H1 (cell line): ENCODE measurements around the gene ALDH3A1. TPM values are rescaled to one million over a fixed set of nuclear protein-coding genes. Genes with fewer than 3 reads are reported as not detected.

Source experiments
- CTCF ChIA-PET: fragments of 300-600 bp; sonication (Branson Sonifier 250); formaldehyde crosslinking; loops from one replicate; lab custom pipeline; 2021; ENCODE audit not compliant: partially characterized antibody; lab: Charles Lee
- POLR2A ChIA-PET: fragments of 300-600 bp; sonication (Branson Sonifier 250); formaldehyde crosslinking; loops from one replicate; lab custom pipeline; 2021; ENCODE audit warnings: inconsistent platforms; ENCODE audit not compliant: partially characterized antibody; lab: Charles Lee
- DNase-seq, 2 experiments: peaks; one replicate each; pipeline versions ENCODE4 v3.0.0 to v3.0.0-alpha.2; 2010 to 2022; ENCODE audit warnings: low spot score in 2 of 2, low read depth in 1 of 2, mixed read lengths in 1 of 2
- FAIRE-seq: peaks from 2 replicates; lab custom pipeline; 2011; peaks lifted over from hg19 to GRCh38; lab: Jason Lieb, UNC
- H2AFZ ChIP-seq: 2 replicates; pipeline ENCODE4 v1.8.1; 2012; ENCODE audit warnings: low read length, inconsistent platforms
- H2AK5ac ChIP-seq: 2 replicates; pipeline ENCODE4 v1.6.1; 2013; ENCODE audit warnings: low read depth, low read length
- H2BK120ac ChIP-seq: replicated peaks from 2 replicates; pipeline ENCODE3; 2013; ENCODE audit warnings: low read depth, low read length, inconsistent platforms
- H2BK12ac ChIP-seq: 2 replicates; pipeline ENCODE4 v1.6.1; 2013; ENCODE audit warnings: low read depth, low read length
- H2BK15ac ChIP-seq: 2 replicates; pipeline ENCODE4 v1.6.1; 2013; ENCODE audit warnings: low read length
- H2BK20ac ChIP-seq: 2 replicates; pipeline ENCODE4 v1.6.1; 2013; ENCODE audit warnings: low read length
- H2BK5ac ChIP-seq: 2 replicates; pipeline ENCODE4 v1.6.1; 2013; ENCODE audit warnings: low read depth, low read length
- H3K14ac ChIP-seq: 2 replicates; pipeline ENCODE4 v1.6.1; 2013; ENCODE audit warnings: inconsistent platforms; ENCODE audit not compliant: insufficient read length
- H3K18ac ChIP-seq: 2 replicates; pipeline ENCODE4 v1.6.1; 2013; ENCODE audit warnings: low read length; ENCODE audit errors: extremely low read depth
- H3K23ac ChIP-seq: 2 replicates; pipeline ENCODE4 v1.6.1; 2013; ENCODE audit warnings: inconsistent platforms; ENCODE audit not compliant: insufficient read length
- H3K23me2 ChIP-seq: 2 replicates; pipeline ENCODE4 v1.6.1; 2013; ENCODE audit warnings: low read depth, low read length
- H3K27ac ChIP-seq: 2 replicates; pipeline ENCODE4 v1.6.1; 2011; ENCODE audit warnings: low read depth, low read length, inconsistent platforms
- H3K27me3 ChIP-seq, 4 experiments: replicated peaks in 1 of 4; 1 replicate in 1 of 4; 2 replicates in 3 of 4; pipeline versions ENCODE4 v1.6.1 to v1.8.1; 2011 to 2013; ENCODE audit warnings: low read length in 3 of 4, mild to moderate bottlenecking in 3 of 4, inconsistent platforms in 2 of 4, mixed read lengths in 2 of 4, moderate library complexity in 1 of 4; ENCODE audit not compliant: control insufficient read depth in 3 of 4, insufficient read depth in 3 of 4; ENCODE audit errors: extremely low read depth in 1 of 4
- H3K36me3 ChIP-seq, 4 experiments: 2 replicates each; pipeline versions ENCODE4 v1.6.1 to v1.8.1; 2011 to 2013; ENCODE audit warnings: mild to moderate bottlenecking in 4 of 4, low read length in 3 of 4, moderate library complexity in 2 of 4, control low read depth in 1 of 4, inconsistent platforms in 1 of 4; ENCODE audit not compliant: insufficient read depth in 4 of 4, control insufficient read depth in 2 of 4
- H3K4ac ChIP-seq: replicated peaks from 2 replicates; pipeline ENCODE3; 2013; ENCODE audit warnings: low read length, low read depth, mixed read lengths, inconsistent platforms; ENCODE audit not compliant: insufficient read length
- H3K4me1 ChIP-seq, 4 experiments: replicated peaks in 1 of 4; 1 replicate in 1 of 4; 2 replicates in 3 of 4; pipeline versions ENCODE4 v1.6.1 to v1.8.1; 2011 to 2013; ENCODE audit warnings: low read length in 3 of 4, inconsistent platforms in 2 of 4, mixed read lengths in 1 of 4; ENCODE audit not compliant: insufficient read depth in 4 of 4, control insufficient read depth in 3 of 4
- H3K4me2 ChIP-seq, 2 experiments: 2 replicates each; pipeline versions ENCODE4 v1.6.1 to v1.8.1; 2011 to 2013; ENCODE audit warnings: low read depth in 2 of 2, low read length in 2 of 2, control low read depth in 1 of 2, inconsistent platforms in 1 of 2, mild to moderate bottlenecking in 1 of 2; ENCODE audit not compliant: insufficient read depth in 1 of 2
- H3K4me3 ChIP-seq, 4 experiments: fragments of 200-600, 300-600 bp in 1 of 4; sonication (generic), shearing (Covaris generic), sonication (Bioruptor Twin) in 1 of 4; 2 replicates each; pipeline versions ENCODE4 v1.5.1 to v1.8.1; 2011 to 2016; ENCODE audit warnings: low read length in 4 of 4, low read depth in 3 of 4, control low read depth in 2 of 4, inconsistent platforms in 2 of 4, mild to moderate bottlenecking in 2 of 4, mixed read lengths in 1 of 4, moderate library complexity in 1 of 4; ENCODE audit not compliant: insufficient read depth in 2 of 4; ENCODE audit errors: extremely low read depth in 1 of 4
- H3K56ac ChIP-seq: replicated peaks from 2 replicates; pipeline ENCODE3; 2013; ENCODE audit warnings: low read depth, mild to moderate bottlenecking, mixed read lengths, low read length, inconsistent platforms; ENCODE audit not compliant: insufficient read length
- H3K79me1 ChIP-seq: 2 replicates; pipeline ENCODE4 v1.6.1; 2013; ENCODE audit warnings: low read depth, low read length, control low read depth
- H3K79me2 ChIP-seq, 2 experiments: 2 replicates each; pipeline versions ENCODE4 v1.6.1 to v1.8.1; 2012 to 2013; ENCODE audit warnings: low read length in 2 of 2, mild to moderate bottlenecking in 2 of 2, inconsistent platforms in 1 of 2; ENCODE audit not compliant: insufficient read depth in 2 of 2, control insufficient read depth in 1 of 2
- H3K9ac ChIP-seq, 4 experiments: replicated peaks in 1 of 4; 1 replicate in 1 of 4; 2 replicates in 3 of 4; pipeline versions ENCODE4 v1.6.1 to v1.8.1; 2011 to 2013; ENCODE audit warnings: low read depth in 3 of 4, low read length in 3 of 4, control low read depth in 2 of 4, mild to moderate bottlenecking in 2 of 4, moderate library complexity in 2 of 4, inconsistent platforms in 1 of 4; ENCODE audit errors: extremely low read depth in 1 of 4
- H3K9me3 ChIP-seq, 2 experiments: 2 replicates each; pipeline versions ENCODE4 v1.6.1 to v1.8.1; 2012 to 2013; ENCODE audit warnings: mild to moderate bottlenecking in 2 of 2, moderate library complexity in 2 of 2, control low read depth in 1 of 2, inconsistent platforms in 1 of 2, low read depth in 1 of 2, low read length in 1 of 2, mixed read lengths in 1 of 2; ENCODE audit not compliant: insufficient read depth in 2 of 2
- H4K20me1 ChIP-seq, 2 experiments: replicated peaks in 1 of 2; 2 replicates each; pipeline versions ENCODE3 to v1.8.1; 2011 to 2013; ENCODE audit warnings: inconsistent platforms in 2 of 2, low read length in 2 of 2, mild to moderate bottlenecking in 1 of 2; ENCODE audit not compliant: insufficient read depth in 2 of 2, control insufficient read depth in 1 of 2
- H4K5ac ChIP-seq: 2 replicates; pipeline ENCODE4 v1.6.1; 2013; ENCODE audit warnings: low read length, low read depth, mixed read lengths, inconsistent platforms; ENCODE audit not compliant: insufficient read length
- H4K8ac ChIP-seq: 2 replicates; pipeline ENCODE4 v1.8.0; 2013; ENCODE audit warnings: mild to moderate bottlenecking, moderate library complexity, low read length, inconsistent platforms; ENCODE audit not compliant: insufficient read depth; ENCODE audit errors: extremely low read depth
- H4K91ac ChIP-seq: replicated peaks from 2 replicates; pipeline ENCODE3; 2013; ENCODE audit warnings: low read length, mixed read lengths, inconsistent platforms; ENCODE audit not compliant: insufficient read length
- CBX5 ChIP-seq: fragments of 300-800, 300-1000 bp; sonication (generic); IDR thresholded peaks from 2 replicates; pipeline ENCODE4 v1.7.1; 2016; ENCODE audit warnings: antibody characterized with exemption, low read length, low read depth
- CTBP2 ChIP-seq: IDR thresholded peaks from 2 replicates; pipeline ENCODE4 v1.7.0; 2011; ENCODE audit warnings: borderline replicate concordance, mild to moderate bottlenecking, moderate library complexity, mixed read lengths, low read length; ENCODE audit not compliant: insufficient read depth, insufficient read length
- CTCF ChIP-seq, 3 experiments: IDR thresholded peaks; 1 replicate in 2 of 3; 2 replicates in 1 of 3; pipeline versions ENCODE4 v1.5.1 to v1.6.1; 2011; ENCODE audit warnings: low read length in 3 of 3, mild to moderate bottlenecking in 3 of 3, inconsistent platforms in 2 of 3, low read depth in 1 of 3, moderate library complexity in 1 of 3; ENCODE audit not compliant: insufficient read depth in 1 of 3; ENCODE audit errors: control extremely low read depth in 1 of 3
- GTF2F1 ChIP-seq: IDR thresholded peaks from 2 replicates; pipeline ENCODE4 v1.6.1; 2012; ENCODE audit warnings: low read depth, low read length, improper control_type of control experiment, borderline replicate concordance
- HDAC2 ChIP-seq, 2 experiments: fragments of 300-600 bp in 1 of 2; sonication (generic) in 1 of 2; IDR thresholded peaks; 2 replicates each; pipeline ENCODE4 v1.6.1; 2011 to 2012; ENCODE audit warnings: low read depth in 2 of 2, low read length in 2 of 2, mild to moderate bottlenecking in 2 of 2, moderate library complexity in 2 of 2, borderline replicate concordance in 1 of 2, inconsistent platforms in 1 of 2
- MAFK ChIP-seq: IDR thresholded peaks from 2 replicates; pipeline ENCODE4 v1.6.1; 2012; ENCODE audit warnings: low read depth, mild to moderate bottlenecking, improper control_type of control experiment, low read length
- WGBS, 2 experiments: shearing (Covaris generic) in 1 of 2; methylation state at CpG; one replicate each; pipeline versions ENCODE4 v1.1.6 to v1.1.7; 2013 to 2015; ENCODE audit warnings: low lambda C conversion rate in 2 of 2, mixed read lengths in 2 of 2, inconsistent platforms in 1 of 2, low coverage in 1 of 2, missing lambda C conversion rate in 1 of 2; ENCODE audit not compliant: insufficient replicate concordance in 2 of 2, insufficient coverage in 1 of 2, insufficient read length in 1 of 2; ENCODE audit errors: extremely low coverage in 1 of 2, missing lambda C conversion rate in 1 of 2; 5-methylcytosine and 5-hydroxymethylcytosine counted together
- polyA plus RNA-seq, 7 experiments: library from polyadenylated mRNA; depleted of rRNA in 3 of 7; stranded (reverse) in 5 of 7; unstranded in 2 of 7; fragments of >200 nt in 5 of 7; fragments of 200-250 nt in 2 of 7; gene quantifications; 1 replicate in 5 of 7; 2 replicates in 1 of 7; 4 replicates in 1 of 7; pipeline versions ENCODE4 v1.2.1 to v1.2.3, GENCODE V29; 2011 to 2013; ENCODE audit warnings: missing spikeins in 2 of 7, mixed read lengths in 2 of 7
- total RNA-seq: library from RNA; stranded (reverse); fragmentation: NEBNext Ultra II Directional; extraction: Animal tissue kit (Norgen Biotek cat#: 25700); gene quantifications from 2 replicates; pipeline ENCODE4 v1.2.1, GENCODE V29; 2021

ALDH3A1 gene
- total and polyA plus RNA-seq, 2 of the 8 experiments (the other 6 are each of a cell fraction or from before 2014, with no cell fraction given) = 0.37 to 1.4 TPM

GRCh38 chr17:19709841-19710240, 38.3 kb downstream of the ALDH3A1 start:
- Histone ChIP-seq H3K27me3 (no peaks in the 10 kb centered on the region), H4K20me1 (no peaks in the 10 kb centered on the region), H3K9ac (no peak overlapping the region), H4K91ac (no peak overlapping the region), H4K8ac (no peak overlapping the region), H3K56ac (no peak overlapping the region), H2BK120ac (no peak overlapping the region), H2AFZ (no peak overlapping the region), H3K79me2 (no peaks in the 10 kb centered on the region)
- WGBS, 2 experiments = 87% methylated on average over 3 of the region's 3 CpGs; no CpG with 5 or more reads in 1 of the 2 experiments
- TF ChIP-seq CTBP2 (no peak), HDAC2 (IDR thresholded peaks at IDR 0.05; ENCODE audit: borderline replicate concordance in 1 of 2, low read depth in 2 of 2, low read length in 2 of 2) (no peak), CBX5 (no peak), CTCF (IDR thresholded peaks at IDR 0.05; ENCODE audit: control extremely low read depth in 1 of 3, insufficient read depth in 1 of 3, low read depth in 1 of 3, low read length in 3 of 3) (no peak), MAFK (no peak), GTF2F1 (no peak)
- TF ChIP-seq, all 59 proteins: peak for 0
- H3K27ac ChIP-seq = no peak overlapping the region
- no peak overlapping the region for H3K23ac ChIP-seq
- ChIA-PET CTCF (interaction anchor here (1.0 to 2.9 kb wide), 5 partner anchors 9 to 56 kb away, joined by 3 to 15 read pairs (median 4); no protein-coding TSS in a partner anchor), POLR2A (no interaction called here)
- no peak overlapping the region for H2BK12ac ChIP-seq
- no peak overlapping the region for H2AK5ac ChIP-seq
- no peak overlapping the region for H3K4me2 ChIP-seq
- peak overlapping the region; percentile 91 for H3K4ac ChIP-seq
- no peak overlapping the region for H4K5ac ChIP-seq
- H3K18ac ChIP-seq = no peak overlapping the region
- H3K14ac ChIP-seq = no peak overlapping the region
- H3K9me3 ChIP-seq = no peaks in the 10 kb centered on the region
- H3K23me2 ChIP-seq = no peaks in the 10 kb centered on the region
- no peaks in the 10 kb centered on the region for H3K79me1 ChIP-seq
- FAIRE-seq (no peak), DNase-seq (no peak)
- H3K4me3 ChIP-seq = no peak overlapping the region
- H3K36me3 ChIP-seq = no peaks in the 10 kb centered on the region
- peaks cover 2 to 26% (median 13%) of the 10 kb centered on the region in 4 experiments for H3K4me1 ChIP-seq
- H2BK20ac ChIP-seq = no peak overlapping the region
- H2BK5ac ChIP-seq = no peak overlapping the region
- H2BK15ac ChIP-seq = 0 out of 2 replicates have a peak overlapping the region, but pooled peaks have one; percentile 72
